NCI-H2107 treated with DMSO at 0.1 percent for 48 hours (cell line): Measurements from ENCODE around the gene ULK3.
A peak's percentile ranks its signal among the peaks of the same experiment; 100 is the strongest.

Experiments
- DNase-seq: peaks from one replicate; lab custom pipeline; 2025; ENCODE audit not compliant: unreplicated experiment; lab: John Stamatoyannopoulos, UW

Gene ULK3

GRCh38 chr15:74868059-74868458 lies 25.1 kb upstream of the ULK3 start:
- DNase-seq = no peak

GRCh38 chr15:74867466-74868038 lies 24.6 kb upstream of the ULK3 start:
- no peak for DNase-seq

DNA sequence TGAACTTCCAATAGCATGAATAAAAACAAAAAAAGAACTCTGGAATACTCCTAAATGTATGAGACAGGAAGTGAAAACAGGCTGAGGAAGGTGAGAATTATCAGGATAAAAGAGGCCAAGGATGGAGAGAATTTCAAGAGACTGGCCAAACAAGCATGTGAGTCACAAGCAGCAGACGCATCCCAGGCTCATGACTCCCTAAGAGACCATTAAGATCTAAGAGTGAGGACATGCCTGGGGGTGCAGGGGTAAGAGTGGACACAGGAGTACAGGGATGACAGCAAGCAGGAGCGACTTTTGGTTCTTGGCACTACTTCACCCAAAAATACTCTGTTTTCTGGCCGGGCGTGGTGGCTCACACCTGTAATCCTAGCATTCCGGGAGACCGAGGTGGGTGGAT lies 23.1 kb upstream of the ULK3 start:
- DNase-seq = no peak

DNA sequence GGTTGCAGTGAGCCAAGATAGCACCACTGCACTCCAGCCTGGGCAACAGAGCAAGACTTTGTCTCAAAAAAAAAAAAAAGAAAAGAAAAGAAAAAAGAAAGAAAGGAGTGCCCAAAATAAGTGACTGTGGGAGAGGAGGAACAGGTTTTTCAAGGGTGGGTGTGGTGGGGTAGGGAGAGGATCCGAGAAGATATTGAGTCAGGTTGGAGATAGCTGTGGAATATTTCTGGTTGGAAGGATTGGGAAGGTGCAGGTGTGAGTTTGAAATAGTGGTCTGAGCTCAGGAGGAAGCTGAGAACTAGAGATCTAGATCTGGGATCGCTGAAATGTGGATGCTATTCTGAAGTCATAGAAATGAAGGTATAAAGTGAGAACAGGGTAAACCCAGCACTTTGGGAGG lies 22.4 kb upstream of the ULK3 start:
- DNase-seq = no peak

- DNase-seq = no peak
These were observed 21.3 kb upstream of the ULK3 start for GRCh38 chr15:74864296-74864695.

DNA sequence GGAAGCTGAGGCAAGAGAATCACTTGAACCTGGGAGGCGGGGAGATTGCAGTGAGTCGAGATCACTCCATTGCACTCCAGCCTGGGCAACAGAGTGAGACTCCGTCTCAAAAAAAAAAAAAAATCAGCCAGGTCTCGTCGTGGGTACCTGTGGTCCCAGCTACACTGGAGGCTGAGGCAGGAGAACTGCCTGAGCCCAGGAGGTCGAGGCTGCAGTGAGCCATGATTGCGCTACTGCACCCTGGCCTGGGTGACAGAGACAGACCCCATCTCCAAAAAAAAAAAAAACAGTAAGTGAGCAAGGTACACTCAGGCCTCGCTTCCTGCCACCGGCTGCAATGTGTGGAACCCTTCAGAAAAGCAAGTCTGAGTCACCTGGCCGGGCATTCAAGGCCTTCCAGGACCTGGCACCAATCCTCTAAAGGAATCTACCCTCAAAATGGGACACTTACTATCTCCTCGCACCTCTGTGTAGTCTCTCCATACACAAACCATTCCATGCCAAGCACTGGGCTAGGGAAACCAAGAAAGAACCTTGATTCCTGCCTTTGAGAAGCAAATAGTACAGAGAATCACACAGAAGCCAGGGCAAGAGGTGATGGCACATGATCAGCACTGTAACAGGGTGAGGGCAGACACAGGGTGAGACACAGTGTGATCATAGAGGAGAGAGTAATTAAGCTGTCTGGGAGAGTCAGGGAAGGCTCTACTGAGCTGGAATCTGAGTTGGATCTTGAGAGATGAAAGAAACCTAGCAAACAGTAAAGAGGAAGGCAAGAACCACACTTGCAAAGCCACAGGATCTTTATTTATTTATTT lies 20.5 kb upstream of the ULK3 start:
- no peak for DNase-seq

DNA sequence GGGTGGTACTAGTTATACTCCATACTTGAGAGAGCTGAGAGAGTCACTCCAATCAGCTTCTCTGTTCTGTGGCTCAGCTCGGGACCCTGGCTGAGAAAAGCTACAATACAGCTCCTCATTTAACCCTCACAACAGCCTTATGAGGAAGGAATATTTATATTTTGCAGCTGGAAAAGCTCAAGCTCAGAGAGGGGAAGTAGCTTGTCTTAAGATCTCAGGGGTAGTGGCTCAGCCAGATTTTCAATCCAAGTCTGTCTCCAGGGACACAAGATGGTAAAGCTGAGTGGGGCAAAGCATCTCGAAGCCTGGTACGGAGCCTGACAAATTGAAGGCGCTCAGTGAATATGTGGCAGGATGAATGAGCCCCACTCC lies 15.4 kb upstream of the ULK3 start:
- DNase-seq = no peak

GRCh38 chr15:74857671-74858368 lies 14.9 kb upstream of the ULK3 start:
- DNase-seq = no peak

- DNase-seq = peak; percentile 5
These were observed 14.2 kb upstream of the ULK3 start for GRCh38 chr15:74857082-74857655.

DNA sequence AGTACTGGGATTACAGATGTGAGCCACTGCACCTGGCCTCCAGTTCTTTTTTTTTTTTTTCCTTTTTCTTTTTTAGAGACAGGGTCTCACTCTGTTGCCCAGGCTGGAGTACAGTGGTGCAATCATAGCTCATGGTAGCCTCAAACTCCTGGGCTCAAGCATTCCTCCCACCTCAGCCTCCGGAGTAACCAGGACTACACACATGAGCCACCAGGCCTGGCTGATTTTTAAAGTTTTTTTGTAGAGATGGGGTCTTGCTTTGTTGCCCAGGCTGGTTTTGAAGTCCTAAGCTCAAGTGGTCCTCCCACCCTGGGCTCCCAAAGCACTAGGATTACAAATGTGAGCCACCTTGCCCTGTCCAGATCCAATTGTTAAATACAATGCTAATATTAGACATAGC lies 13.6 kb upstream of the ULK3 start:
- no peak for DNase-seq

DNA sequence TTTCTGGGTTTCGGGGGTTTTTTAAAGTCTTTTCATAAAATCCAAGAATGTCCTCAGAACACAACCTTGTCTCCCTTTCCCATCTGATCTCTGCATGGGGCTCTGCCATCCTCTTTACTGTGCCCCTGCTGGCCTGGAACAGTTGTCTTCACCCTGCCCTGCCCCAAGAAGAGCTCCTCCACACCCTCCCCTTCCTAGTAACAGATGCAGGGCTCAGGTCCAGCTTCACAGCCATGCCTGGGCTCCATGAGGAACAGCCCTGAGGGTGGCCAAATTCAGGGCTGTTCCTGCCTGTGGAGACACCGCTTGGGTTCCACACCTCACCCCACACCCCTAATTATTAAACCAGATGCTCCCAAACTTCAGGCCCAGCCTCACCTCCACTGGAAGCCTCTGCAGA lies 12.9 kb upstream of the ULK3 start:
- no peak for DNase-seq

DNA sequence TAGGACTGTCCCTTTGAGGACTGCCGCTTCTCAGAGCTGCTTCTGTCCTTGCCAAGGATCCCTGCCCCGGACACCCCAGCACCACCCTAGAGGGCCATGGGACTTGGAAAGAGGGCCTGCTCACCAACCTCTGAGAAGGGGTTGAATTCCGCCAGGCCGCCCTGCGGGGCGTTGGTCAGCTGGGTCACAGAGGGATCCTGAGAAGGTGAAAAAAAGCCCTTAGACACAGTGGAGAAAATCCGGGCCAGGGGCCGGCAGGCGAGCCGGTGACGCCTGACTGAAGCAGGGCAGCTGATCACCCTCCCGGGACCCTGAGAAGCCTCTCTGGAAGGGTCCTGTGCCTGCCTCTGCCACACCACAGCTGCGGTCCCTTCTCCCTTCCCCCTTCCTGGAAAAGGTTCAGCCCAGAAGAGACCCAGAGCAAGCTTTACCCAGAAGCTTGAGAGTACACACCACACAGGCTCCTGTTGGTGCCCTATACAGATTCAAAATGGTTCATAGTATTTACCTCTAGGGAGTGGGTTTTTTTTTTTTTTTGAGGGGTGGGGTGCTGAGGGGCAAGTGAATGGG lies 11.6 kb upstream of the ULK3 start:
- no peak for DNase-seq

GRCh38 chr15:74851960-74852359 lies 9.0 kb upstream of the ULK3 start:
- no peak for DNase-seq

DNA sequence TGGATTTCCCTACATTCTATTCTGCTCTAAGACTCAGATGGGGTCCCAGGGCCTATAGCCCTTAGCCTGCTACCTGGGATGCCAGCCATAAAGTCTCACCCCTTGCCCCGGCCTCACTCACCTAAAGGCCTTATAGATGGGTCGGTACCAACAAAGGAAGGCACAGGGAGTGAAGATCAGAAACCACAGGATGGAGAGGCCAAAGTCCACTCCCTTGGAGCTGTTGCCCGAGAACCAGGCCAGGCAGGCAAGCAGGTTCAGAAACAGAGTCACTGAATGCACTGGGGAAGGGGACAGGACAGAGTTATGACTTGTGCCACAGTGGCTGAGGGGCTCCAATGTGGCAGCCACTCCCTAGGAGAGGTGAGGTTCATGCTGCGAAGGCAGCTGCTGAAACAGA lies 7.4 kb upstream of the ULK3 start:
- DNase-seq = no peak

- DNase-seq = no peak
These were observed 4.5 kb upstream of the ULK3 start for GRCh38 chr15:74847432-74847831.

GRCh38 chr15:74845581-74845980 lies 2.6 kb upstream of the ULK3 start:
- DNase-seq = no peak

DNA sequence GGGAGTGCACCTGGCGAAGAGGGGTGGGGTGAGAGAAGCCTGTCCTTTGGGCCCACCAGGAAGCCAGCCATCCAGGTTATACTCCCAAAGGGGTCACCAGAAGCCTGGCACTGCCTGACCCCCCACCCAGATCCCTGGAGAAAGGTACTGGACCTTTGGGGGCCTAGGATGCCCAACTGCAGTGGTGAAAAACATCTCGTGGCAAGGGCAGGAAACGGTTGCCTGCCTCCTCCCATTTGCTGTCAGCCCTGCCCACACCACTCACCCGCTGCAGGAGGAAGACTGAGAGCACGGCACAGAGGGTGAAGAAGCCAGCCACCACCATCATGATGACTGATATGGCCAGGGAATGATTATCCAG lies 2.2 kb upstream of the ULK3 start:
- DNase-seq = no peak

- no peak for DNase-seq
These were observed 1.6 kb upstream of the ULK3 start for GRCh38 chr15:74844319-74845207.

DNA sequence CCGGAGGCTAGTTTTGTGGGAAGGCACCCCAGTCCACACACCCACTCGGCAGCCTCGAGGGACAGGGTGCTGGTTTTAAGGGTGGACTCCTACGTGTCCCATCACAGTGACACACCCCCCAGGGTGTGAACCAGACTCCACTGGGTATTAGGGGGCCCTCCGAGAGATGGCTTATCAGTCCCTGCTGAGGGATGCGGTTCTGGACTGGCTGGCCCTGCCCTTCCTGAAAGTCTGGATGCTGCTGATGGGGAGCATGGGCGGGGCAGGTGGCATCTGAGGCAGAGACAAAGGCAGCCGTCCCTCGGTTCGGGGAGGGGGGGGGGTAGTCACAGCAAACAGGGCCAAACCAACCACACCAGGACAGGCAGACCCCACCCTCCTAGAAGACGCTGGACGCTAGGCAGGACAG lies 939 bp upstream of the ULK3 start:
- no peak for DNase-seq

GRCh38 chr15:74843445-74843828 lies 481 bp upstream of the ULK3 start:
- no peak for DNase-seq

- DNase-seq = no peak
These were observed 1.0 kb downstream of the ULK3 start for GRCh38 chr15:74841891-74842373.
